Myocyte (in vitro differentiated cells): ENCODE measurements around the gene MMP7. TPM values are rescaled to one million over a fixed set of nuclear protein-coding genes. Genes with fewer than 3 reads are reported as not detected.

Experiments
- DNase-seq: peaks from one replicate; pipeline ENCODE4 v3.0.0-alpha.2; 2012; ENCODE audit warnings: low read depth
- total RNA-seq: library from RNA; depleted of rRNA; stranded (reverse); fragments of >200 nt; gene quantifications from 2 replicates; pipeline ENCODE4 v1.2.3, GENCODE V29; 2014

MMP7 gene
- total RNA-seq, 1 donor from 2014 or later: not detected

- peak; percentile 86 for DNase-seq
Observed at GRCh38 chr11:102495161-102496042, 35.1 kb downstream of the MMP7 start.

- peak; percentile 42 for DNase-seq
Observed at GRCh38 chr11:102494216-102494615, 36.3 kb downstream of the MMP7 start.

- no peak for DNase-seq
Observed at GRCh38 chr11:102493524-102493923, 37.0 kb downstream of the MMP7 start.

- DNase-seq: no peak
Observed at GRCh38 chr11:102491969-102492368, 38.6 kb downstream of the MMP7 start.

GRCh38 chr11:102489186-102490145, 41.1 kb downstream of the MMP7 start:
- DNase-seq: no peak

- no peak for DNase-seq
Observed at GRCh38 chr11:102488208-102488607, 42.3 kb downstream of the MMP7 start.

- no peak for DNase-seq
Observed at GRCh38 chr11:102487214-102487613, 43.3 kb downstream of the MMP7 start.

- DNase-seq: no peak
Observed at GRCh38 chr11:102486584-102486983, 44.0 kb downstream of the MMP7 start.

- no peak for DNase-seq
Observed at GRCh38 chr11:102485095-102485722, 45.3 kb downstream of the MMP7 start.

- DNase-seq: no peak
Observed at GRCh38 chr11:102482433-102482832, 48.1 kb downstream of the MMP7 start.

GRCh38 chr11:102479733-102480132, 50.8 kb downstream of the MMP7 start:
- no peak for DNase-seq

GRCh38 chr11:102478673-102479299, 51.8 kb downstream of the MMP7 start:
- no peak for DNase-seq

GRCh38 chr11:102476812-102477211, 53.7 kb downstream of the MMP7 start:
- DNase-seq: no peak

GRCh38 chr11:102476069-102476468, 54.5 kb downstream of the MMP7 start:
- DNase-seq: no peak

- DNase-seq: no peak
Observed at GRCh38 chr11:102473543-102473942, 57.0 kb downstream of the MMP7 start.

- DNase-seq: no peak
Observed at GRCh38 chr11:102472127-102472526, 58.4 kb downstream of the MMP7 start.

- DNase-seq: no peak
Observed at GRCh38 chr11:102471474-102471873, 59.1 kb downstream of the MMP7 start.
